Measurements from ENCODE around the gene IQCN.

IQCN gene

DNA sequence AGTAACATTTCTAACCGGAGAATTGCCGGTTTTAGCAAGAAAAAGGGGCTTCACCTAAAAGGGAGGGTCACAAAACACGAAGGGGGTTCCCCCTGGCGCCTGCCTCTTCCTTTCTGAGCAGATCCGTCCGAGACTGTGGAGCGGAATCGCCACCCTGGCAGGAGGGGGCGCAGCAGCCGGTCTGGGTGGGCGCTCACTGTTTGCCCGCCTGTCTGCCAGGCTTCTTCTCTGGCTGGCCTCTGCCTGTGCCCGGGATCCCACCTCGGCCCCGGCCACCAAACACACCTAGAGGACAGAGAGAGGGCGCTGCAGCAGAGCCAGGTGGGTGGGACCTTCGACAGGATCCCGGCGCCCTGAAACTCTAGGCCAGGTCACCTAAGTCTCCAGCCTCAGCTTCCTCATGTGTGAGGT lies 33.0 kb upstream of the IQCN start:
- Histone ChIP-seq H3K9me3 (ENCODE audit: control insufficient read depth, insufficient read depth, low read length) (no peaks in the 10 kb centered on the region), H3K27ac (ENCODE audit: low read depth, low read length) (peak overlapping the region; percentile 86), H3K9me2 (replicated peaks; ENCODE audit: control insufficient read depth, low read length) (no peaks in the 10 kb centered on the region), H3K4me2 (ENCODE audit: low read length) (peak overlapping the region; percentile 91), H3K36me3 (ENCODE audit: control insufficient read depth, low read length) (peaks cover 69% of the 10 kb centered on the region), H3K27me3 (ENCODE audit: control insufficient read depth, low read length) (no peaks in the 10 kb centered on the region), H3K4me1 (ENCODE audit: control insufficient read depth, low read length) (peaks cover 51% of the 10 kb centered on the region), H3F3A (ENCODE audit: control insufficient read depth, insufficient read depth) (peaks cover 11% of the 10 kb centered on the region), H4K20me1 (ENCODE audit: control insufficient read depth, insufficient read depth, low read depth, low read length) (no peaks in the 10 kb centered on the region), H3K4me3 (ENCODE audit: low read length) (no peak overlapping the region), H3K79me2 (ENCODE audit: control insufficient read depth, low read length) (no peaks in the 10 kb centered on the region; the same call in 1 of the 2 replicates)
- TF ChIP-seq, protein P1, sequence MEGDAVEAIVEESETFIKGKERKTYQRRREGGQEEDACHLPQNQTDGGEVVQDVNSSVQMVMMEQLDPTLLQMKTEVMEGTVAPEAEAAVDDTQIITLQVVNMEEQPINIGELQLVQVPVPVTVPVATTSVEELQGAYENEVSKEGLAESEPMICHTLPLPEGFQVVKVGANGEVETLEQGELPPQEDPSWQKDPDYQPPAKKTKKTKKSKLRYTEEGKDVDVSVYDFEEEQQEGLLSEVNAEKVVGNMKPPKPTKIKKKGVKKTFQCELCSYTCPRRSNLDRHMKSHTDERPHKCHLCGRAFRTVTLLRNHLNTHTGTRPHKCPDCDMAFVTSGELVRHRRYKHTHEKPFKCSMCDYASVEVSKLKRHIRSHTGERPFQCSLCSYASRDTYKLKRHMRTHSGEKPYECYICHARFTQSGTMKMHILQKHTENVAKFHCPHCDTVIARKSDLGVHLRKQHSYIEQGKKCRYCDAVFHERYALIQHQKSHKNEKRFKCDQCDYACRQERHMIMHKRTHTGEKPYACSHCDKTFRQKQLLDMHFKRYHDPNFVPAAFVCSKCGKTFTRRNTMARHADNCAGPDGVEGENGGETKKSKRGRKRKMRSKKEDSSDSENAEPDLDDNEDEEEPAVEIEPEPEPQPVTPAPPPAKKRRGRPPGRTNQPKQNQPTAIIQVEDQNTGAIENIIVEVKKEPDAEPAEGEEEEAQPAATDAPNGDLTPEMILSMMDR (IDR thresholded peaks at IDR 0.05; ENCODE audit: low read depth, low read length, poor library complexity, severe bottlenecking), result no peak
- TF ChIP-seq EZH2phosphoT487 (IDR thresholded peaks at IDR 0.05; ENCODE audit: borderline replicate concordance, low read length), result no peak

DNA sequence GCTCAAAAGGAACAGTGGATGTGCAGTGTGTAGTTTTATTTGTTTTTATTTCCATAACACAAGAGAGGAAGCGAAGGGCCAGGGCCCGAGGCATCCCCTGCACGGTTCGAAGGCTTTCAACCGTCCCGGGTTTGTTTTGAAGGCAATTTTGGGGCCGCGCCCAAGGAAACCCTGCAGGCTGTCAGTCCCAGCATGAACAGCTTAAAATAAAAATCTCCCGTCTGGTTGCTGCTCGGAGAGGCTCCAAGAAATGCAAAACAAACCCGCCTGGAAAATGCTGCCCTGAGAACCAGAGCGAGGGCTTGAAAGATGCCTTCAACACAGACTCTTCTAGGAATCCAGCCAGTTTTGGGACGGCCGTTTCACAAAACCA lies 32.6 kb upstream of the IQCN start:
- H3K9me2 ChIP-seq (replicated peaks; ENCODE audit: control insufficient read depth, low read length), result no peaks in the 10 kb centered on the region
- H3K27me3 ChIP-seq (ENCODE audit: control insufficient read depth, low read length), result no peaks in the 10 kb centered on the region
- H3K4me2 ChIP-seq (ENCODE audit: low read length), result peak overlapping the region; percentile 91
- peaks cover 51% of the 10 kb centered on the region for H3K4me1 ChIP-seq (ENCODE audit: control insufficient read depth, low read length)
- no peaks in the 10 kb centered on the region; the same call in 1 of the 2 replicates for H3K79me2 ChIP-seq (ENCODE audit: control insufficient read depth, low read length)
- H3K36me3 ChIP-seq (ENCODE audit: control insufficient read depth, low read length), result peaks cover 65% of the 10 kb centered on the region
- peak overlapping the region; percentile 86 for H3K27ac ChIP-seq (ENCODE audit: low read depth, low read length)
- peaks cover 11% of the 10 kb centered on the region for H3F3A ChIP-seq (ENCODE audit: control insufficient read depth, insufficient read depth)
- no peak for TF ChIP-seq EZH2phosphoT487 (IDR thresholded peaks at IDR 0.05; ENCODE audit: borderline replicate concordance, low read length)
- TF ChIP-seq, protein P1 (IDR thresholded peaks at IDR 0.05; ENCODE audit: low read depth, low read length, poor library complexity, severe bottlenecking), result no peak
- no peaks in the 10 kb centered on the region for H3K9me3 ChIP-seq (ENCODE audit: control insufficient read depth, insufficient read depth, low read length)
- no peaks in the 10 kb centered on the region for H4K20me1 ChIP-seq (ENCODE audit: control insufficient read depth, insufficient read depth, low read depth, low read length)
- peak overlapping the region; percentile 39 for H3K4me3 ChIP-seq (ENCODE audit: low read length)

DNA sequence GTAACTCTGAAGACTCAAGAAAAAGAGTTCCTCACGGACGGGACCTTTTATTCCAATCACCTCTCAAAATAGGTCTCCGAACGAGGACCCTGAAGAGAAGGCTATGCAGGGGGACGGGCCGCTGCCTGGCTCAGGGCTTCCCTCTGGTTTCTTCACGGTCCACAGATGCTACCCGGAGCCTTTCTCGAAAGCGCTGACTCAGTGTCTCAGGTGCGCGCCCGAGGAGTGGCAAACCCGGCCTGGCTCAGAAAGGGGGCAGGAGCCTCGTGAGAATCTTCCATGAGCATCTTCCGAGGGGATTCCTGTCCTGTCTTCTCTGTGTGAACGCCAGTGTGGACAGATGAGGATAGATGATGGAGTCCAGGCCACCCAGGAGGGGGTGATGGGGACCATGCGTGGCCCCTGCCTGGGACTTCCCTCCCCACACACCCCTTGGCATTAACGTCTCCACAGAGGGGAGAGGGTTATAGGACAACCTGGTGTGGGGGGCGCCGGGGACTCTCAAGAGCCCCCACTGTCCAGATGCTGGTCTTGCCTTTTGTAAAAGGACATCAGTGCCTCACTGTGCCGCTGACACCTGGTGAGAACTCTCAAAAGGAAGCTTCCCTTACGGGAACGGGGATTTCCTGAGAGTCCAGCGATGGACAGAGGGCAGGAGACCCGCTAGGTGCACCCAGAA lies 32.1 kb upstream of the IQCN start:
- Histone ChIP-seq H3K9me3 (ENCODE audit: control insufficient read depth, insufficient read depth, low read length) (no peaks in the 10 kb centered on the region), H3F3A (ENCODE audit: control insufficient read depth, insufficient read depth) (peaks cover 11% of the 10 kb centered on the region), H3K27ac (ENCODE audit: low read depth, low read length) (peak overlapping the region; percentile 86), H3K4me1 (ENCODE audit: control insufficient read depth, low read length) (peaks cover 51% of the 10 kb centered on the region), H3K27me3 (ENCODE audit: control insufficient read depth, low read length) (no peaks in the 10 kb centered on the region), H4K20me1 (ENCODE audit: control insufficient read depth, insufficient read depth, low read depth, low read length) (no peaks in the 10 kb centered on the region), H3K9me2 (replicated peaks; ENCODE audit: control insufficient read depth, low read length) (no peaks in the 10 kb centered on the region), H3K36me3 (ENCODE audit: control insufficient read depth, low read length) (peaks cover 59% of the 10 kb centered on the region), H3K79me2 (ENCODE audit: control insufficient read depth, low read length) (no peaks in the 10 kb centered on the region; the same call in 1 of the 2 replicates), H3K4me2 (ENCODE audit: low read length) (peak overlapping the region; percentile 91), H3K4me3 (ENCODE audit: low read length) (peak overlapping the region; percentile 39)
- TF ChIP-seq, protein P1 (IDR thresholded peaks at IDR 0.05; ENCODE audit: low read depth, low read length, poor library complexity, severe bottlenecking), result no peak
